Neural progenitor cell (in vitro differentiated cells): ENCODE measurements around the gene C1orf226.

Experiments used
- EZH2 ChIP-seq: fragments of 200-600 bp; sonication (generic); IDR thresholded peaks from 2 replicates; pipeline ENCODE4 v1.6.1; 2017; ENCODE audit warnings: antibody characterized with exemption, mild to moderate bottlenecking, moderate library complexity
- TF ChIP-seq, protein P1 (sequence below): fragments of 200-600 bp; sonication (generic); IDR thresholded peaks from 2 replicates; pipeline ENCODE4 v1.5.1; 2017; ENCODE audit warnings: antibody characterized with exemption, mild to moderate bottlenecking

DNA sequence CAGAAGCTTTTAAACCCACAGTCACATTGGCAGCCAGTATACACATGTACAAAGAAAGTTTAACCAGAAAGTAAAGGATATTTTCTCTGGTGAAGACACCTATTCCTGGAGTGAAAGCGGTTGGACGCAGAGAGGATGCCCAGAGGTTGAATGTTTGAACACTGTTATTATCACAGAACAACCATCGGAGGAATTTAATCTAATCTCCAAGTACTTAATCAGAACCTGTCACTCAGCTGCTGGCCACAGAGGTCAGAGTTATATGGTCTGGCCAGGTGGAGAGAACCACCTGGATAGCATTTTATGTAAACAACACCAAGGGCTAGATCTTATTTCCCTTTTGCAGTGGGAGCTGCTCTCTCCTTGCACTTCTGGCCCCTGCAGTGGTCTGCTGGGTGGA lies 34.2 kb upstream of the C1orf226 start:
- TF ChIP-seq, protein P1, sequence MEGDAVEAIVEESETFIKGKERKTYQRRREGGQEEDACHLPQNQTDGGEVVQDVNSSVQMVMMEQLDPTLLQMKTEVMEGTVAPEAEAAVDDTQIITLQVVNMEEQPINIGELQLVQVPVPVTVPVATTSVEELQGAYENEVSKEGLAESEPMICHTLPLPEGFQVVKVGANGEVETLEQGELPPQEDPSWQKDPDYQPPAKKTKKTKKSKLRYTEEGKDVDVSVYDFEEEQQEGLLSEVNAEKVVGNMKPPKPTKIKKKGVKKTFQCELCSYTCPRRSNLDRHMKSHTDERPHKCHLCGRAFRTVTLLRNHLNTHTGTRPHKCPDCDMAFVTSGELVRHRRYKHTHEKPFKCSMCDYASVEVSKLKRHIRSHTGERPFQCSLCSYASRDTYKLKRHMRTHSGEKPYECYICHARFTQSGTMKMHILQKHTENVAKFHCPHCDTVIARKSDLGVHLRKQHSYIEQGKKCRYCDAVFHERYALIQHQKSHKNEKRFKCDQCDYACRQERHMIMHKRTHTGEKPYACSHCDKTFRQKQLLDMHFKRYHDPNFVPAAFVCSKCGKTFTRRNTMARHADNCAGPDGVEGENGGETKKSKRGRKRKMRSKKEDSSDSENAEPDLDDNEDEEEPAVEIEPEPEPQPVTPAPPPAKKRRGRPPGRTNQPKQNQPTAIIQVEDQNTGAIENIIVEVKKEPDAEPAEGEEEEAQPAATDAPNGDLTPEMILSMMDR = no peak
- TF ChIP-seq EZH2 = no peak
